Activated CD8-positive, alpha-beta memory T cell treated with anti-CD3 and anti-CD28 coated beads for 48 hours (primary cell): ENCODE results near the gene RCCD1.

Experiments
- DNase-seq, 3 experiments: peaks; one replicate each; pipeline ENCODE4 v3.0.0-alpha.2; 2020; ENCODE audit warnings: low read depth in 2 of 3, low spot score in 2 of 3

RCCD1 gene

DNA sequence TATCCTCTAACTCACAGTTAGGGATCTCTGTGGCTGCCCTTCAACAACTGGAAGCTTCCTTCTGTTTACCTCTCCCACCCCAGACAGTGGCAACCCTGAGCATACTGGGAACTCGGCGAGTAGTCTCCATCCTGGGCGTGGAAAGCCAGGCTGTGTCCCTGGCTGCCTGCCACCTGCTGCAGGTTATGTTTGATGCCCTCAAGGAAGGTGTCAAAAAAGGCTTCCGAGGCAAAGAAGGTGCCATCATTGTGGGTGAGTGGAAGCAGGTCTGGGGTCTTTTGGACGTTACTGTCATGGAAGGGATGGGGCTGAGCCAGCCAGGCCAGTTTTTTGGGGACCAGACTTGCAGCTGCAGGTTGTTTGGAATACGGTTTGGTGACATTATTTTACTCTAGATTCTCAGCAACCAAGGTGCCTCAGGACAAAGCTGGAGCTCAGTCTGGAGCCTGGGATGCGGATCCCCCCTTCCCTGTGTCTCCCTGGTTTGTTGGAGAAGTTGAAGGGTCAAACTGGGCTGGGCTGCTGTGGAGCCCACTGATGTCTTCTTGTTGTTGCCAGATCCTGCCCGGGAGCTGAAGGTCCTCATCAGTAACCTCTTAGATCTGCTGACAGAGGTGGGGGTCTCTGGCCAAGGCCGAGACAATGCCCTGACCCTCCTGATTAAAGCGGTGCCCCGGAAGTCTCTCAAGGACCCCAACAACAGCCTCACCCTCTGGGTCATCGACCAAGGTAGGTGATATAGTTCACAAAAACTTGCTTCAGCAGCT, 12.1 kb upstream of the RCCD1 start:
- no peak for DNase-seq

GRCh38 chr15:90945091-90945490, 9.6 kb upstream of the RCCD1 start:
- no peak for DNase-seq

DNA sequence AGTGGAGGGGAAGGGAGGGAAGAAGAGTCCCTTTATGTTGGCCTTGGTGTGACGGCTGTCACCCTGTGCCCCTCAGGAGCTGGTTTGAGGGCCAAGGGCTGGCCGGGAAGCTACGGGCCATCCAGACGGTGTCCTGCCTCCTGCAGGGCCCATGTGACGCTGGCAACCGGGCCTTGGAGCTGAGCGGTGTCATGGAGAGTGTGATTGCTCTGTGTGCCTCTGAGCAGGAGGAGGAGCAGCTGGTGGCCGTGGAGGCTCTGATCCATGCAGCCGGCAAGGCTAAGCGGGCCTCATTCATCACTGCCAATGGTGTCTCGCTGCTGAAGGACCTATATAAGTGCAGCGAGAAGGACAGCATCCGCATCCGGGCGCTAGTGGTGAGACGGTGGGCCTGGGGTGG, 8.1 kb upstream of the RCCD1 start:
- DNase-seq, result no peak

DNA sequence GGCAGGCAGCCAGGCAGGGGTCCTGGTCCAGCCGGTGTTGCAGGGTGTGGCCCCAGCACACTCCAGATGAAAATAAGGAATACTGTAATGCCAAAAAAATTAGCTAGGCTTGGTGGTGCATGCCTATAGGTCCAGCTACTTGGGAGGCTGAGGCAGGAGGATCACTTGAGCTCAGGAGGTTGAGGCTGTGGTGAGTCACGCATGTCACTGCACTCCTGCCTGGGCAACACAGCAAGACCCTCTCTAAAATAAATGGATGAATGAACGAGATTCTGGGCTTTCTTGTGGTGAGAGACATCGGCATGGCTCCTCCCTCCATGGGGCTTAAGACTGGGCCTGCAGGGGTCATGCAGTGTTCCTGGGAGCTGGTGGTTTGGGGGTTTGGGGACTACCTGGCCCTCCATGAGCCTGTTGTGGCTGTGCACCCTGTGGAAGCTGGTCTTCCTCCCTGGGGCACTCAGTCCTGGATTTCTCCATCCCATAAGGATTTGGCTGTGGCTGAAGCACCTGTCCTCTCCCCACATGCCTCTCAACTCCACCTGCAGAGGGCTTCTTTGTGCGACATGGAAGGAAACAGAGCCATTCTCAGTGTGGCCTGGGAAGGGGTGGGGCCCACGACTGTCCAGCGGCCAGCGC, 7.6 kb upstream of the RCCD1 start:
- no peak for DNase-seq

DNA sequence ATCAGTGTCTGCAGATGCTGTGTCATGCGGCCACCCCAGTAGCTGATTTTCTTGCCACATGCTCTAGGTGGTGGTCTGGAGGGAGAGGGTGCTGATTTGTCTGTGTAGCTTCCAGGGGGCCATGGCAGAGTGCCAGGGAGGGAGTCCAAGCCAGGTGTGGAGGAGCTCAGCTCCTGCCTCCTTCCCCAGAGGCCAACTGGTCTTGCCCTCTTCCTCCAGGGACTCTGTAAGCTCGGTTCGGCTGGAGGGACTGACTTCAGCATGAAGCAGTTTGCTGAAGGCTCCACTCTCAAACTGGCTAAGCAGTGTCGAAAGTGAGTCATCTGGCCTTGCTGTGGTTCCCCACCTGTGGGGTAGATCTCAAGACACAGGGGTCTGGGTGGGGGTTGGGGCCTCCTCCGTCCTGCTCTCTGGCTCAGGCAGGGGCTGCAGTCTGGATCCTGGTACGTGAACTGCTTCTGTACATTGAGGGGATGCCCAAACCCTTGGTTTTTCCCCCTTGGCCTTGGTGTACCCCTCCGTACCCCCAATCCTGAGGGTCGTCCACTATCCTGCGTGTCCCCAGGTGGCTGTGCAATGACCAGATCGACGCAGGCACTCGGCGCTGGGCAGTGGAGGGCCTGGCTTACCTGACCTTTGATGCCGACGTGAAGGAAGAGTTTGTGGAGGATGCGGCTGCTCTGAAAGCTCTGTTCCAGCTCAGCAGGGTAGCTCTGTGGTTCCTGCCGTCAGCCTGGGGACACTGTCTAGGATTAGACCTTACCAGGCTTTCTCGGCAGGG, 6.9 kb upstream of the RCCD1 start:
- no peak for DNase-seq

DNA sequence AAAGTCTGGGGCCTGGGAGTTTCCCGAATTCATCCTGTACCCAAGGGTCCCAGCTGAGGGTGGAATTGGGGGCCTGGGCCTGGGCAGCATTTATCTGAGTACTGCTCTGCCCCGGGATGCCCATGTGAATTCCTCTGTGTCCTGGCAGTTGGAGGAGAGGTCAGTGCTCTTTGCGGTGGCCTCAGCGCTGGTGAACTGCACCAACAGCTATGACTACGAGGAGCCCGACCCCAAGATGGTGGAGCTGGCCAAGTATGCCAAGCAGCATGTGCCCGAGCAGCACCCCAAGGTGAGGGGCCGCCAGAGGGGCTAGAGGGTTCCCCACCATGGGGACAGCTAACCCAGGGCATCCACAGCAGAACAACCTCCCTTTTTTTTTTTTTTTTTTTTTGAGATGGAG, 6.2 kb upstream of the RCCD1 start:
- DNase-seq, result no peak

DNA sequence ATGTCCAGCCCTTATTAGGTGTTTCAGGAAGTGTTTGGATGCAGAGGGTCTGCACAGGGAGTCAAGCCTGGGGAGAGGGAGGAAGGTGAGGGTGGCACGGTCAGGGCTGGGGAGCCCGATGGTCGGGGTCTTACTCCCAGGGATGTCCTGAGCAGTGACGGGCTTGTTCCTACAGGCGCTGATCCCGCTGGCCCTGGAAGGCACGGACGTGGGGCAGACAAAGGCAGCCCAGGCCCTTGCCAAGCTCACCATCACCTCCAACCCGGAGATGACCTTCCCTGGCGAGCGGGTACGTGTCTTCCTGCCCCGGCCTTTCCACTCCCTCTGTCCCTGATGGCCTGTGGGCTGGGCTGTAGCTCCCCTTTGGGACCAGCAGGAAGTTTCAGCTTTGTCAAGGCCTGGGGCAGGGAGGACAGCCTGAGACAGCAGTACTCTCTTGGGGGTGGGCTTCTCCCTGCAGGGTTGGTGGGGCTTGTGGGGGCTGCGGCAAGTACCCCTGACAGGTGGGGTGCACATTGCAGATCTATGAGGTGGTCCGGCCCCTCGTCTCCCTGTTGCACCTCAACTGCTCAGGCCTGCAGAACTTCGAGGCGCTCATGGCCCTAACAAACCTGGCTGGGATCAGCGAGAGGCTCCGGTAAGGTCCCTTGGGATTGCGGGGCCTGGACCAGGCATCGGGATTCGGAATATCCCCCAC, 4.6 kb upstream of the RCCD1 start:
- no peak for DNase-seq

- DNase-seq, result no peak
Observed at GRCh38 chr15:90950676-90951075, 4.0 kb upstream of the RCCD1 start.

GRCh38 chr15:90952901-90953677, 1.6 kb upstream of the RCCD1 start:
- no peak for DNase-seq

GRCh38 chr15:90953947-90954711, 555 bp upstream of the RCCD1 start:
- no peak for DNase-seq

GRCh38 chr15:90955624-90956273, 1.1 kb downstream of the RCCD1 start:
- no peak for DNase-seq

GRCh38 chr15:90956274-90957030, 1.8 kb downstream of the RCCD1 start:
- peak; percentile 44 to 60 (median 57) for DNase-seq

GRCh38 chr15:90957031-90957790, 2.5 kb downstream of the RCCD1 start:
- DNase-seq, result no peak

DNA sequence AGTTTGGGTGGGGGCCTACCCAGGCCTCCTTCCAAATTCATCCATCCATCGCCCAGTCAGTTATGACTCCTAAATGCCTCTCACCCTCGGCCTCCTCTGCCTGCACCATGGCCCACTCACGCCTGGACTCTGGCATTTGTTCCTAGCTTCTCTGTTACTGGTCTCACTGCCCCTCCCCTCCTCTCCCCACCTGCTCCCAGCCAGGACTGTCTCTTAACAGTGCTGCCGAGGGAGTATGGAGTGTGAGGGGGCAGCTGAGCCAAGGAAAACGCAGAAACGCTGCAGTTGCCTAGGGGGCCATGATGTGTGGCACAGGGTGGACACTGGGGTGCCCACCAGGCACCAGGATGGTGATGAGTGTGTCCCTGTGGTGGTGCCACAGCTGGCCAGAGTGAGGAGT, 3.1 kb downstream of the RCCD1 start:
- no peak for DNase-seq

GRCh38 chr15:90959028-90959595, 4.4 kb downstream of the RCCD1 start:
- no peak for DNase-seq

DNA sequence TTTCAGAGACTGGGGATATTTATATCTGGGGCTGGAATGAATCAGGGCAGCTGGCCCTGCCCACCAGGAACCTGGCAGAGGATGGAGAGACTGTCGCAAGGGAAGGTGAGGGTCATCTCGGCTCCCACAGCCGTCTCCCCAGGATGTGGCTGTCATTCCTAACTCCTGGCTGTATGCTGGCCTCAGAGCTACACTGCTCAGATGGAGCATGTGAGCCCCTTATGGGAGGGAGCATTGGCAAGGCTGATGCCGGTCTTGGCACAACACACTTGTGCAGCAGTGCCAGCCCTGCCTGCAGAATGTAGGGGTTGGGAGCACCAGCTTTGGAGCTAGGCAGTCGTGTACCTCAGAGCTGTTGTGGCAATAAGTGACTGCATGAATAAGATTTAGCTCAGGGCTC, 5.2 kb downstream of the RCCD1 start:
- no peak for DNase-seq

GRCh38 chr15:90960298-90961091, 5.8 kb downstream of the RCCD1 start:
- DNase-seq, result no peak
